ENCODE results near the gene KAZALD1.

KAZALD1 gene

GRCh38 chr10:101071885-101072433, 10.2 kb downstream of the KAZALD1 start:
- DNase-seq (ENCODE audit: low read depth), result no peak
- in situ Hi-C loops (cut with HindIII; ENCODE audit: low sequenced_read_pairs), result no loop called here
- no peak overlapping the region for H3K4me3 ChIP-seq (ENCODE audit: low read depth, low read length)
- TF ChIP-seq CTCF (IDR thresholded peaks at IDR 0.05; ENCODE audit: low read depth, low read length, missing control alignments), result no peak

- in situ Hi-C loops (cut with HindIII; ENCODE audit: low sequenced_read_pairs), result no loop called here
- DNase-seq (ENCODE audit: low read depth), result no peak
- no peak overlapping the region for H3K4me3 ChIP-seq (ENCODE audit: low read depth, low read length)
- no peak for TF ChIP-seq CTCF (IDR thresholded peaks at IDR 0.05; ENCODE audit: low read depth, low read length, missing control alignments)
Observed at GRCh38 chr10:101072923-101073322, 11.1 kb downstream of the KAZALD1 start.

DNA sequence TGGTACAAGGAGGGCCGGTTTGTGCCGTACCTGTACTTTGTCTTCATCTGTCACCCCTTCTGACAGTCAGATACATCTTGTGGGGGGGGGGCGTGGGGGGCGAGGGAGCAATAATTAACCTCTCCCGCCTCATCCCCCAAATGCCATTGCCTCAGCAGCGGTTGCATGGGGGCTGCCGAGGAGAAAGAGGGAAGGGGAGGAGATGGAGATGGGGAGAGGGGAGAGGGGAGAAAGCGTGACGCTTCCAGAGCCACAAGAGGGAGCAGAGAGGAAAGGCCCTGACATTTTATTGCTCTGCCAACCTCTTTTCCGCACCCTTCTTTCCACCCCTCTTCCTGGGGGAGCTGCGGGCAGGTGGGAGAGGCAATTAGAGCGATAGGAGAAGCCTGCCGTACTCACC, 11.8 kb downstream of the KAZALD1 start:
- in situ Hi-C loops (cut with HindIII; ENCODE audit: low sequenced_read_pairs), result no loop called here
- TF ChIP-seq CTCF (IDR thresholded peaks at IDR 0.05; ENCODE audit: low read depth, low read length, missing control alignments), result no peak

GRCh38 chr10:101075775-101076174, 14.0 kb downstream of the KAZALD1 start:
- TF ChIP-seq CTCF (IDR thresholded peaks at IDR 0.05; ENCODE audit: low read depth, low read length, missing control alignments), result no peak
- DNase-seq (ENCODE audit: low read depth), result no peak
- in situ Hi-C loops (cut with HindIII; ENCODE audit: low sequenced_read_pairs), result no loop called here
- no peak overlapping the region for H3K4me3 ChIP-seq (ENCODE audit: low read depth, low read length)

More for the DNA sequence above, 11.8 kb downstream of the KAZALD1 start:
- DNase-seq (ENCODE audit: low read depth), result no peak
- no peak overlapping the region for H3K4me3 ChIP-seq (ENCODE audit: low read depth, low read length)

DNA sequence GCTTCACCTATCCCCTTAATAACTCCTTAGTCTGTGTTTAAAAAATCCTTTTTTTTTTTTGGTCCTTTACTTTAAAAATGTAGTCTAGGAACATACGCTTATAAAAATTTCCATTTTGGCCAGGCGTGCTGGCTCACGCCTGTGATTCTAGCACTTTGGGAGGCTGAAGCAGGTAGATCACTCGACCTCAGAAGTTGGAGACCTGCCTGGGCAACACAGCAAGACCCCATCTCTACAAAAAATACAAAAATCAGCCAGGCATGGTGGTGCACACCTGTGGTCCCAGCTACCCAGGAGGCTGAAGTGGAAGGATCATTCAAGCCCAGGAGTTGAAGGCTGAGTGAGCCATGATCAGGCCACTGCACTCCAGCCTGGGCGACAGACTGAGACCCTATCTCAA, 14.8 kb downstream of the KAZALD1 start:
- in situ Hi-C loops (cut with HindIII; ENCODE audit: low sequenced_read_pairs), result no loop called here
- no peak for DNase-seq (ENCODE audit: low read depth)
- no peak for TF ChIP-seq CTCF (IDR thresholded peaks at IDR 0.05; ENCODE audit: low read depth, low read length, missing control alignments)
- H3K4me3 ChIP-seq (ENCODE audit: low read depth, low read length), result no peak overlapping the region

DNA sequence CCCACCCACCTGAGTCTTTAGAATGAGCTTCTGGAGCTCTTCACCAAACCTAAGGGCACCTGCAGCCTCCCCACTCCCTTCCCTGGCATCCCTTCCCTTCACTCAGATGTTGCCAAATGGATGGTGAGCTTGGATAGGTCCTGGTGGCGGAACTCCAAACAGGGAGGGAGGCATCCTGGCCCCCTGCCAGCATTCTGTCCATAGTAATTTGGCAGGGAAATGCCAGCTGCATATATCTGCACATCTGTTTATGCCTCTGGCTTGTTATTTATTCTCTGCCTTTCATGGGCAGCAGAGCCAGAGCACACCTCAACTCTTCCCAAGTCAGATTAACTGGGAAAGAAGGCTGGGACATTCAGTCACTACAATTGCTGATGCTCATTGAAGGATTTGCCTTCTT, 18.1 kb downstream of the KAZALD1 start:
- no peak overlapping the region for H3K4me3 ChIP-seq (ENCODE audit: low read depth, low read length)
- DNase-seq (ENCODE audit: low read depth), result no peak
- TF ChIP-seq CTCF (IDR thresholded peaks at IDR 0.05; ENCODE audit: low read depth, low read length, missing control alignments), result no peak
- in situ Hi-C loops (cut with HindIII; ENCODE audit: low sequenced_read_pairs), result no loop called here
